ENCODE measurements around the gene UCP3. TPM values are rescaled to one million over a fixed set of nuclear protein-coding genes. Genes with fewer than 3 reads are reported as not detected.

Gene UCP3, protein sequence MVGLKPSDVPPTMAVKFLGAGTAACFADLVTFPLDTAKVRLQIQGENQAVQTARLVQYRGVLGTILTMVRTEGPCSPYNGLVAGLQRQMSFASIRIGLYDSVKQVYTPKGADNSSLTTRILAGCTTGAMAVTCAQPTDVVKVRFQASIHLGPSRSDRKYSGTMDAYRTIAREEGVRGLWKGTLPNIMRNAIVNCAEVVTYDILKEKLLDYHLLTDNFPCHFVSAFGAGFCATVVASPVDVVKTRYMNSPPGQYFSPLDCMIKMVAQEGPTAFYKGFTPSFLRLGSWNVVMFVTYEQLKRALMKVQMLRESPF
- polyA plus RNA-seq (2013) = 0.31 and 0.35 TPM in 2 replicates

DNA sequence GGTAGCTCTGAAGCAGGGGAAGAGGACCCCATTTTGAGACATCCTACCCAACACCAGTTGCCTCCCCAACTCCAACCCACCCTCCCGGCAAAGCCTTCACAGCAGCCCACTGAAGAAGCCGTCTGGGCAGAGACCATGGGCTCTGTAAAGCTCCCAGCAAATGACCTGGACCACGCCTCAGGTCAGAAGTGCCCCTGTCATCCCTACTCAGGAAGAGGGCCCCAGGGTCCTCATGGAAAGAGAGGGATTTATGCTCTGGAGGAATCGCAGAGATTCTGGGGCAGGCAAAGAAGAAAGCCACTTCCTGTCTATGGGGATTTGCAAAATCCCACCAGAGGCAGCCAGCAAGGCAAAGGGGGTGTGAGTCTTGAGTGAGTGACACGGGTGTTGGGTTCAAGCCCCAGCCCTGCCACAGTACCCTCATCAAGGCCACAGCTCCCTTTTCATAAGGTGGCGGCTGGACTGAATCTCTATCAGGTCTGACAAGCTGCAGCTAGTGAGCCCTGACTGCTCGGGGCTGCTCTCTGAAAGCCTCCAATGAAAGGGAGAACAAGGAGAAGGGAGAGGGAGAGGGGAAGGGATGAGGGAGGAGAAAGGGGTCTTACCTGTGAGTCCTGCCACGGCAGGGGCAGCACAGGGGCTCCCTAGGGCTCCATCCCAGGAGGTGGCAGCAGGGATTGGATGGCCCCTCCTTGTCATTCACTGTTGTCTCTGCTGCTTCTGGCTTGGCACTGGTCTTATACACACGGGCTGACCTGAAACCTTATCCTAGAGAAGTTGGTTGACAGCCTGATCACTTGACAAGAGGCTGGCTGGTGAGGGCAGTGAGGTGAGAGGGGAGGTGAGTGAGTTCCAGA lies at the start of gene UCP3:
TSS of gene UCP3 (minus strand) at position 713 of the 857 bp plus-strand sequence. CDS start 2,043 bp downstream, outside the sequence.
- H3K9ac ChIP-seq (ENCODE audit: low read length) = no peak within 1 kb of the TSS
- H3K4me2 ChIP-seq (ENCODE audit: low read length) = no peak within 1 kb of the TSS
- no peak within 1 kb of the TSS for H4K12ac ChIP-seq (ENCODE audit: low read depth, low read length)
- no peaks in the 10 kb centered on the region for H3K27me3 ChIP-seq (ENCODE audit: insufficient read depth, low read length)
- no peaks in the 10 kb centered on the region for H3K79me2 ChIP-seq (ENCODE audit: control insufficient read depth, insufficient read depth, low read length, poor library complexity)
- H3K14ac ChIP-seq (ENCODE audit: low read length) = no peak within 1 kb of the TSS
- no peak within 1 kb of the TSS for H2BK120ac ChIP-seq (ENCODE audit: insufficient read depth, low read length, poor library complexity)
- H3K27ac ChIP-seq (ENCODE audit: low read depth, low read length) = no peak within 1 kb of the TSS
- H3K23ac ChIP-seq (ENCODE audit: low read length) = no peak within 1 kb of the TSS
- no peak within 1 kb of the TSS for H2BK5ac ChIP-seq (ENCODE audit: low read depth, low read length, poor library complexity)
- H3K4me1 ChIP-seq (ENCODE audit: control insufficient read depth in 1 of 2, insufficient read depth in 2 of 2, low read length in 2 of 2) = no peaks in the 10 kb centered on the region
- H3K36me3 ChIP-seq (ENCODE audit: control insufficient read depth in 1 of 2, insufficient read depth in 2 of 2, low read length in 2 of 2) = peaks cover 0 to 4% of the 10 kb centered on the region in 2 experiments
- no peak within 1 kb of the TSS for H2BK12ac ChIP-seq (ENCODE audit: low read length)
- no peak within 1 kb of the TSS for H3K4me3 ChIP-seq (ENCODE audit: low read depth, low read length)
- no peaks in the 10 kb centered on the region for H3K9me3 ChIP-seq (ENCODE audit: insufficient read depth, low read depth, low read length)
- H3K18ac ChIP-seq (ENCODE audit: low read length) = no peak within 1 kb of the TSS
- no peaks in the 10 kb centered on the region for H3K79me1 ChIP-seq (ENCODE audit: low read length)
- no peak within 1 kb of the TSS for H4K8ac ChIP-seq (ENCODE audit: low read depth, low read length)
- no peak for DNase-seq
- no peak within 1 kb of the TSS for H2AFZ ChIP-seq (ENCODE audit: insufficient read depth, low read length, poor library complexity)
- no peak within 1 kb of the TSS for H4K91ac ChIP-seq (ENCODE audit: low read depth, low read length)
- no peak within 1 kb of the TSS for H3K4ac ChIP-seq (ENCODE audit: low read depth, low read length)
- WGBS (ENCODE audit: extremely low coverage, insufficient coverage, insufficient read length) = no CpG with 5 or more reads among the region's 9 CpGs
- H2AK5ac ChIP-seq (ENCODE audit: low read length) = no peak within 1 kb of the TSS

DNA sequence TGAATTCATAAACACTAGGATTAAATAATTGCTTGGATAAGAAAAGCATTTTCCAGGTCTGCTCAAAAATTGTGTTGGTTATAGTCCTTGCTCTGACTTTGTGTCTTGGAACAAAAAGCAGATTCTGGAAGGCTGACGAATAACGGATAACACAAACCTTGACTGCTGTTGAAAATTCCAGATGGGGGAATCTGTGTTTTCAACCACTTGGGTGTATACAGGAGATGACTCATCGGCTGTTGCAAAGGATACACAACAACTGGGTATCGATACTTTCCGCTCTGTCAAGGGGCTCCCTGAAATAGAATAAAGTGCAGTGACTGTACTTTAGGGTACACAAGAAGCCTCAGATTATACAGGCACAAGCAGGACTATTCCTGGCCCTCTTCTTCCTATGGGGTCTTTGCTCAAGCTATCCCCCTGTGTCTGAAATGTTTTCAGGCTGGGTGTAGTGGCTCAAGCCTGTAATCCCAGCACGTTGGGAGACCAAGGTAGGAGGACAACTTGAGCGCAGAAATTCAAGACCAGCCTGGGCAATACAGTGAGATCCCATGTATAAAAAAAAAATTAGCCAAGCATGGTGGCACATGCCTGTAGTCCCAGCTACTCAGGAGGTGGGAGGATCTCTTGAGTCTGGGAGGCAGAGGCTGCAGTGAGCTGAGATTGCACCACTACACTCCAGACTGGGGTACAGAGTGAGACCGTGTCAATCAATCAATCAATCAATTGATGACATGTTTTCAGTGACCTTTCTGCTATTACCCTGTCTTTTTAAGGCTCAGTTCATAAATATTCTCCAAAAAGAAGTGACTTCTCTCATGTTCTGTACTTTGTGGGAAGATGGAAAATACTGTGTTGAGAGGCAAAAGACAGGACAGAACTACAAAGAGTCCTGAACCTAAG lies 48.6 kb upstream of the UCP3 start:
- Histone ChIP-seq H3K23ac (ENCODE audit: low read length) (no peak overlapping the region), H3K79me1 (ENCODE audit: low read length) (no peaks in the 10 kb centered on the region), H3K14ac (ENCODE audit: low read length) (no peak overlapping the region), H3K9me3 (ENCODE audit: insufficient read depth, low read depth, low read length) (peaks cover 3% of the 10 kb centered on the region), H3K4ac (ENCODE audit: low read depth, low read length) (no peak overlapping the region), H3K4me1 (ENCODE audit: control insufficient read depth in 1 of 2, insufficient read depth in 2 of 2, low read length in 2 of 2) (peaks cover 0 to 3% of the 10 kb centered on the region in 2 experiments), H2AK5ac (ENCODE audit: low read length) (no peak overlapping the region), H2BK12ac (ENCODE audit: low read length) (no peak overlapping the region), H4K8ac (ENCODE audit: low read depth, low read length) (no peak overlapping the region), H3K18ac (ENCODE audit: low read length) (no peak overlapping the region), H2BK120ac (ENCODE audit: insufficient read depth, low read length, poor library complexity) (no peak overlapping the region), H4K91ac (ENCODE audit: low read depth, low read length) (no peak overlapping the region), H3K27me3 (ENCODE audit: insufficient read depth, low read length) (no peaks in the 10 kb centered on the region), H3K4me2 (ENCODE audit: low read length) (no peak overlapping the region), H3K4me3 (ENCODE audit: low read depth, low read length) (no peak overlapping the region), H2AFZ (ENCODE audit: insufficient read depth, low read length, poor library complexity) (no peak overlapping the region), H3K9ac (ENCODE audit: low read length) (no peak overlapping the region), H4K12ac (ENCODE audit: low read depth, low read length) (no peak overlapping the region), H2BK5ac (ENCODE audit: low read depth, low read length, poor library complexity) (no peak overlapping the region), H3K36me3 (ENCODE audit: control insufficient read depth in 1 of 2, insufficient read depth in 2 of 2, low read length in 2 of 2) (peaks cover 4% of the 10 kb centered on the region in 2 experiments), H3K27ac (ENCODE audit: low read depth, low read length) (no peak overlapping the region), H3K79me2 (ENCODE audit: control insufficient read depth, insufficient read depth, low read length, poor library complexity) (no peaks in the 10 kb centered on the region)
- no CpG with 5 or more reads among the region's 8 CpGs for WGBS (ENCODE audit: extremely low coverage, insufficient coverage, insufficient read length)
- DNase-seq = no peak

DNA sequence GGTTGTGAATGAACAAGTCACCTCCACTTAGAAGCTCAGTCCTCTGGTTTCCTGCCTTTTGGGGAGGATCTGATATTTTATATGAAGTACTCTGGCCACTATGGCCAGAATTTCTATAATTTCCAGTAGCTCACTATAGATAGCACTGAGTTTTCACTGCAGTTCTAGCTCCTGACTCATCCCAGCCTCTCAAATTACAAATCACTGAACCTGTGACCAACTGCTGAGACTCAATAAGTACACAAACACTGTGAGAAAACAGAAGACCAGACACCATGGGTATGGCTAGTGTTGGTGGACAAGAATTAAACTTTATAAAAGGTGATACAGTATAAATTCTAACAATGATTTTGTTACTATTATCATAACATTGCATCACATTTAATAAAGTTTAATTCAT lies 47.1 kb upstream of the UCP3 start:
- peaks cover 3% of the 10 kb centered on the region for H3K9me3 ChIP-seq (ENCODE audit: insufficient read depth, low read depth, low read length)
- H3K23ac ChIP-seq (ENCODE audit: low read length) = no peak overlapping the region
- H3K27me3 ChIP-seq (ENCODE audit: insufficient read depth, low read length) = no peaks in the 10 kb centered on the region
- peaks cover 4% of the 10 kb centered on the region in 2 experiments for H3K36me3 ChIP-seq (ENCODE audit: control insufficient read depth in 1 of 2, insufficient read depth in 2 of 2, low read length in 2 of 2)
- H2BK5ac ChIP-seq (ENCODE audit: low read depth, low read length, poor library complexity) = no peak overlapping the region
- no peak overlapping the region for H4K12ac ChIP-seq (ENCODE audit: low read depth, low read length)
- H4K8ac ChIP-seq (ENCODE audit: low read depth, low read length) = no peak overlapping the region
- H4K91ac ChIP-seq (ENCODE audit: low read depth, low read length) = no peak overlapping the region
- no peak overlapping the region for H3K27ac ChIP-seq (ENCODE audit: low read depth, low read length)
- peaks cover 0 to 3% of the 10 kb centered on the region in 2 experiments for H3K4me1 ChIP-seq (ENCODE audit: control insufficient read depth in 1 of 2, insufficient read depth in 2 of 2, low read length in 2 of 2)
- no peak overlapping the region for H3K18ac ChIP-seq (ENCODE audit: low read length)
- no peak for DNase-seq
- no peak overlapping the region for H2AFZ ChIP-seq (ENCODE audit: insufficient read depth, low read length, poor library complexity)
- no peak overlapping the region for H2BK12ac ChIP-seq (ENCODE audit: low read length)
- no peaks in the 10 kb centered on the region for H3K79me2 ChIP-seq (ENCODE audit: control insufficient read depth, insufficient read depth, low read length, poor library complexity)
- no peak overlapping the region for H2AK5ac ChIP-seq (ENCODE audit: low read length)
- no peak overlapping the region for H2BK120ac ChIP-seq (ENCODE audit: insufficient read depth, low read length, poor library complexity)
- H3K4ac ChIP-seq (ENCODE audit: low read depth, low read length) = no peak overlapping the region
- no peak overlapping the region for H3K4me3 ChIP-seq (ENCODE audit: low read depth, low read length)
- no peak overlapping the region for H3K9ac ChIP-seq (ENCODE audit: low read length)
- H3K79me1 ChIP-seq (ENCODE audit: low read length) = no peaks in the 10 kb centered on the region
- no peak overlapping the region for H3K14ac ChIP-seq (ENCODE audit: low read length)
- no peak overlapping the region for H3K4me2 ChIP-seq (ENCODE audit: low read length)

DNA sequence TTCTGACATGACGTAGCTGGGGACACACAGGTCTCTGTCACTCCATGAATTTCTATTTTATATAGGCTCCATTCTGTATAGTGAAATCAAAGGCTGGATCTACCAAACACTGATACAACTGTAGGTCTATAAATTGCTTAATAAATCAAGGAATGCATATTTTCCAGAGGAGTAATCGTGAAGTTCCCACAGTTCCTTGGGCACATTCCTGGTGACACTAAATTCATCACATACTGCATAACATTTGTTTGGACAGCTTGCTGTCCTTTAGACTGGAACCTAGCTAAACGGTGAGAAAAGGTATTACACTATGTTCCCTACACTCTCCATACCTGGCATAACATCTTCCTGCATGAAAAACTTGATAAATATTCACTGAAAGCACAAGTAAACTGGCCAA lies 41.6 kb upstream of the UCP3 start:
- Histone ChIP-seq H3K4ac (ENCODE audit: low read depth, low read length) (no peak overlapping the region), H4K12ac (ENCODE audit: low read depth, low read length) (no peak overlapping the region), H3K14ac (ENCODE audit: low read length) (no peak overlapping the region), H3K79me2 (ENCODE audit: control insufficient read depth, insufficient read depth, low read length, poor library complexity) (no peaks in the 10 kb centered on the region), H2BK5ac (ENCODE audit: low read depth, low read length, poor library complexity) (no peak overlapping the region), H4K8ac (ENCODE audit: low read depth, low read length) (no peak overlapping the region), H3K27ac (ENCODE audit: low read depth, low read length) (no peak overlapping the region), H3K79me1 (ENCODE audit: low read length) (no peaks in the 10 kb centered on the region), H3K9ac (ENCODE audit: low read length) (no peak overlapping the region), H3K27me3 (ENCODE audit: insufficient read depth, low read length) (no peaks in the 10 kb centered on the region), H2AK5ac (ENCODE audit: low read length) (no peak overlapping the region), H3K36me3 (ENCODE audit: control insufficient read depth in 1 of 2, insufficient read depth in 2 of 2, low read length in 2 of 2) (peaks cover 0 to 2% of the 10 kb centered on the region in 2 experiments), H3K4me2 (ENCODE audit: low read length) (no peak overlapping the region), H2BK12ac (ENCODE audit: low read length) (no peak overlapping the region), H3K4me1 (ENCODE audit: control insufficient read depth in 1 of 2, insufficient read depth in 2 of 2, low read length in 2 of 2) (no peaks in the 10 kb centered on the region), H2AFZ (ENCODE audit: insufficient read depth, low read length, poor library complexity) (no peak overlapping the region), H2BK120ac (ENCODE audit: insufficient read depth, low read length, poor library complexity) (no peak overlapping the region), H4K91ac (ENCODE audit: low read depth, low read length) (no peak overlapping the region), H3K23ac (ENCODE audit: low read length) (no peak overlapping the region), H3K9me3 (ENCODE audit: insufficient read depth, low read depth, low read length) (no peaks in the 10 kb centered on the region), H3K18ac (ENCODE audit: low read length) (no peak overlapping the region), H3K4me3 (ENCODE audit: low read depth, low read length) (no peak overlapping the region)
- peak; percentile 26 to 74 for DNase-seq
- WGBS (ENCODE audit: extremely low coverage, insufficient coverage, insufficient read length) = no CpG with 5 or more reads among the region's 3 CpGs

Data from trophoblast cell (in vitro differentiated cells and primary cell).